Endothelial cell (in vitro differentiated cells): Measurements from ENCODE around the gene SLC39A2. TPM values are rescaled to one million over a fixed set of nuclear protein-coding genes. Genes with fewer than 3 reads are reported as not detected.

Experiments
- DNase-seq: peaks from one replicate; pipeline ENCODE4 v3.0.0; 2021; ENCODE audit warnings: low spot score
- H3K27ac Mint-ChIP-seq: one replicate; pipeline ENCODE4 v1.8.0; 2021; ENCODE audit warnings: mixed read lengths, inconsistent platforms; ENCODE audit not compliant: unreplicated experiment
- H3K27me3 Mint-ChIP-seq: one replicate; pipeline ENCODE4 v1.8.0; 2021; ENCODE audit warnings: mild to moderate bottlenecking, moderate library complexity, mixed read lengths, inconsistent platforms; ENCODE audit not compliant: unreplicated experiment
- H3K36me3 Mint-ChIP-seq: one replicate; pipeline ENCODE4 v1.8.0; 2021; ENCODE audit warnings: mild to moderate bottlenecking, low read depth, mixed read lengths, inconsistent platforms; ENCODE audit not compliant: unreplicated experiment
- H3K4me1 Mint-ChIP-seq: one replicate; pipeline ENCODE4 v1.8.0; 2021; ENCODE audit warnings: mild to moderate bottlenecking, mixed read lengths, inconsistent platforms; ENCODE audit not compliant: unreplicated experiment
- H3K4me3 Mint-ChIP-seq: one replicate; pipeline ENCODE4 v1.8.0; 2021; ENCODE audit warnings: mild to moderate bottlenecking, mixed read lengths, inconsistent platforms; ENCODE audit not compliant: unreplicated experiment
- H3K9me3 Mint-ChIP-seq: one replicate; pipeline ENCODE4 v1.8.0; 2021; ENCODE audit warnings: mixed read lengths, inconsistent platforms; ENCODE audit not compliant: unreplicated experiment
- total RNA-seq: library from RNA; stranded (reverse); fragmentation: NEBNext Ultra II Directional; extraction: Animal tissue kit (Norgen Biotek cat#: 25700); gene quantifications from one replicate; pipeline ENCODE4 v1.2.1, GENCODE V29; 2021; ENCODE audit not compliant: unreplicated experiment
- TF ChIP-seq, protein P1 (sequence below): fragments of 200-600 bp; sonication (generic); IDR thresholded peaks from one replicate; pipeline ENCODE4 v1.5.0; 2021; ENCODE audit warnings: antibody characterized with exemption; ENCODE audit not compliant: unreplicated experiment

Gene SLC39A2
- total RNA-seq, 1 donor from 2014 or later, result not detected

DNA sequence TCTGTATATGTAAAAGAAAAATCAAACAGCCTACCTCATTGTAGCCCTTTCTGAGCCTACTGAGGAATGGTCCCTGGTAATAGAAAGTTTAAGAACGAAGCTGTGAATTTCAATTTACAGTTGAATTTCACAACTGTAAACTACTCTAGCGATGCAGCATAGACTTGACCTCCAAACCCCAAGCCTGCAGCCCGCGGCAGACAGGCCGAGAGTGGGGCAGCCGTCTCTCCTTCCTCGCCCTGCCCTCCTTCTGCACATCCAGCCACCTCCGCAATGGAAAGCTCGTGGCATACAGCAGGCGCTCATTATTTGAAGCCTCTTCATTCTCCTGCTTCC is 28.5 kb upstream of the SLC39A2 start:
- peak overlapping the region; percentile 86 for H3K27ac Mint-ChIP-seq
- H3K4me1 Mint-ChIP-seq, result peaks cover 23% of the 10 kb centered on the region
- peaks cover 1% of the 10 kb centered on the region for H3K27me3 Mint-ChIP-seq
- H3K9me3 Mint-ChIP-seq, result no peaks in the 10 kb centered on the region
- no peak for DNase-seq
- H3K36me3 Mint-ChIP-seq, result no peaks in the 10 kb centered on the region
- TF ChIP-seq, protein P1, sequence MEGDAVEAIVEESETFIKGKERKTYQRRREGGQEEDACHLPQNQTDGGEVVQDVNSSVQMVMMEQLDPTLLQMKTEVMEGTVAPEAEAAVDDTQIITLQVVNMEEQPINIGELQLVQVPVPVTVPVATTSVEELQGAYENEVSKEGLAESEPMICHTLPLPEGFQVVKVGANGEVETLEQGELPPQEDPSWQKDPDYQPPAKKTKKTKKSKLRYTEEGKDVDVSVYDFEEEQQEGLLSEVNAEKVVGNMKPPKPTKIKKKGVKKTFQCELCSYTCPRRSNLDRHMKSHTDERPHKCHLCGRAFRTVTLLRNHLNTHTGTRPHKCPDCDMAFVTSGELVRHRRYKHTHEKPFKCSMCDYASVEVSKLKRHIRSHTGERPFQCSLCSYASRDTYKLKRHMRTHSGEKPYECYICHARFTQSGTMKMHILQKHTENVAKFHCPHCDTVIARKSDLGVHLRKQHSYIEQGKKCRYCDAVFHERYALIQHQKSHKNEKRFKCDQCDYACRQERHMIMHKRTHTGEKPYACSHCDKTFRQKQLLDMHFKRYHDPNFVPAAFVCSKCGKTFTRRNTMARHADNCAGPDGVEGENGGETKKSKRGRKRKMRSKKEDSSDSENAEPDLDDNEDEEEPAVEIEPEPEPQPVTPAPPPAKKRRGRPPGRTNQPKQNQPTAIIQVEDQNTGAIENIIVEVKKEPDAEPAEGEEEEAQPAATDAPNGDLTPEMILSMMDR, result no peak
- peak overlapping the region; percentile 92 for H3K4me3 Mint-ChIP-seq

DNA sequence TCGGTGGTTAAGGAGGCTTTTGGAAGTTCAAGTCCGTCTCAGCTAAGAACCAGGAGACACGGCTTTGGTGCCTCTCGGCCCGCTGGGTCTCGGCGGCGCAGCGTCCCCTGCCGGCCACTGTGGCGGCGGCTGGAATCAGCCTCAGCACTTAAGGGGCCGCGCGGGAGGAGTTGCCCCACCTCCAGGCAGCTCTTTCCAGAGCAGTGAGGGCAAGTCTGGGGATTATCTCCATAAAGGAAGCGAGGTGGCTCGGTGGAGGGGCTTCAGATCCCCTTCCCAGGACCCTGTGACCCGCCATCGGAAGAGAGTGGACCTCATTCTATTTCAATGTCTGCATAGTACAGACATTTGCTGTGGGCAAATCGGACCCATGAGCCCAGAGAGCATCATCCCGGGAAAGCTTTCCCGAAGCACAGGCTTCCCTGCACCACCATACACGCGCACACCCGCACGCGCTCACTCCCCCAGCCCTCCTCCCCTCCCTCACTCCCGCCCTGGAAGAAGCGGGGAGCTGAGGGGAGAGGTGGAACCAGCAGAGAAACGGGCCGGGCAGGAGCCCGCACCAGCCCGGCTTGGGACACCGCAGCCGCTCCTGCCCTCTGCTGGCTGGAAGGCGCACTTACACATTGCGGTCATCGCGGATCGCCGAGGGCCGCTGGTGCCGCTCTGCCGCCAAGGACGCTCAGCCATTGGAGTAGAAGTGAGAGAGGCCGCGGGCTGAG is 27.9 kb upstream of the SLC39A2 start:
- TF ChIP-seq, protein P1, result peak; percentile 91
- peaks cover 23% of the 10 kb centered on the region for H3K4me1 Mint-ChIP-seq
- H3K36me3 Mint-ChIP-seq, result no peaks in the 10 kb centered on the region
- peaks cover 1% of the 10 kb centered on the region for H3K27me3 Mint-ChIP-seq
- peak overlapping the region; percentile 92 for H3K4me3 Mint-ChIP-seq
- DNase-seq, result peak; percentile 94
- H3K9me3 Mint-ChIP-seq, result no peaks in the 10 kb centered on the region
- peak overlapping the region; percentile 93 for H3K27ac Mint-ChIP-seq

DNA sequence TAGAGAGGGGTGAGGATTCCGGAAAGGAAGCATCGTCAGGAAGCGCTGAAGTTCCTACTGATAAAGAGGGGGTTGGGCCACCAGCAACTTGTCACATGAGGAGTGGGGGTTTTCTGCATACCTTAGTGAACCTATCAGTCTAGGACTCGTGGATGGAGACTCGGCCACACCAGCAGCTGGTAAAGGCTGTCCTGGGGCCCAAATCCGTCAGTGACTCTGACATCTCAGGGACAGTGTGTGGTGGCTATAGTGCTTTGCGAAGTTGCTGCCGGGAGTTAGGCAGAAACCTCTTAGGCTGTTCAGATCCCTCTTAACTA is 27.4 kb upstream of the SLC39A2 start:
- TF ChIP-seq, protein P1, result no peak
- H3K9me3 Mint-ChIP-seq, result no peaks in the 10 kb centered on the region
- peak overlapping the region; percentile 92 for H3K4me3 Mint-ChIP-seq

DNA sequence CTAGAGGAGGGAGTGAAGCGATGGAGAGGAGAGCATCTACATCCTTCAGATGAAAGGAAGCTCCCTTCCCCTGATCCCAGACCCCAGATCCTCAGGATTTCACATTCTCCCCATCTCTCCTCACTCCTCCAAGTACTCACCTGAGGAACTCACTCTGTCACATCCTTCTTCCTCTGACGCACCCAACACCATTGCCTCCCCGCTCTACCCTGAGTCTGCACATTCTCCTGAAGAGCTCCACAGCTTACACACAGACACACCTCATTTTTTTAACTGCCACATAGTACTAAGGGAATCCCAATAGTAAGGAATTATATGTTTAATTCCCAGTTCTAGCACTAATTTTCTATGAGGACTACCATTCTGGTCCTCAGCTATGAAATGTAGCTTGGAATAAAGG is 25.6 kb upstream of the SLC39A2 start:
- Mint-ChIP-seq H3K4me1 (peaks cover 33% of the 10 kb centered on the region), H3K4me3 (no peak overlapping the region), H3K9me3 (no peaks in the 10 kb centered on the region), H3K27me3 (peaks cover 1% of the 10 kb centered on the region), H3K36me3 (no peaks in the 10 kb centered on the region), H3K27ac (no peak overlapping the region)
- DNase-seq, result no peak
- TF ChIP-seq, protein P1, result no peak

More for the DNA sequence above, 27.4 kb upstream of the SLC39A2 start:
- DNase-seq, result no peak
- Mint-ChIP-seq H3K27ac (peak overlapping the region; percentile 93), H3K27me3 (peaks cover 1% of the 10 kb centered on the region), H3K4me1 (peaks cover 23% of the 10 kb centered on the region), H3K36me3 (no peaks in the 10 kb centered on the region)

DNA sequence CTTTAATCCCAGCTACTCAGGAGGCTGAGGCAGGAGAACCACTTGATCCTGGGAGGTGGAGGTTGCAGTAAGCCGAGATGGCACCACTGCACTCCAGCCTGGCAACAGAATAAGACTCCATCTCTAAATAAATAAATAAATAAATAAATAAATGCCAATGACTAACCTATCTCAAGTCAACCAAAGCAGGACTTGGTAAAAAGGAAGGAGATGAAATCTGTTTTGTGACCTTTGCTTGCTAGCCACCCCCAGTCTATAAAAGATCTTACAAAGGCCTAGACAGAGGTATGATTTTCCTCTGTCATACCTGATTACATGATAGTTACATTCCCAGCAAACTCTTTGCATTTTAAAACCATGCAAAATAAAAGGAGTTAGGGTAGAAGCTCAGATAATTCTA is 22.8 kb upstream of the SLC39A2 start:
- H3K27me3 Mint-ChIP-seq, result peaks cover 3% of the 10 kb centered on the region
- no peak overlapping the region for H3K4me3 Mint-ChIP-seq
- H3K36me3 Mint-ChIP-seq, result no peaks in the 10 kb centered on the region
- H3K27ac Mint-ChIP-seq, result no peak overlapping the region
- peaks cover 29% of the 10 kb centered on the region for H3K4me1 Mint-ChIP-seq
- no peaks in the 10 kb centered on the region for H3K9me3 Mint-ChIP-seq
- TF ChIP-seq, protein P1, result no peak
- no peak for DNase-seq
